Heart left ventricle (tissue), 16 donors: ENCODE results near the gene VASN. TPM values are rescaled to one million over a fixed set of nuclear protein-coding genes. Genes with fewer than 3 reads are reported as not detected.
A peak's percentile ranks its signal among the peaks of the same experiment; 100 is the strongest.

Source experiments
- ATAC-seq, 4 donors: fragments of 200-7000 bp; cut with Tn5 transposase; one replicate each; pipeline ENCODE4 v1.9.1; 2020 to 2022; ENCODE audit warnings: moderate library complexity in 4 of 4, mild to moderate bottlenecking in 3 of 4, moderate number of reproducible peaks in 1 of 4
- DNase-seq, 5 donors: peaks; one replicate each; pipeline ENCODE4 v3.0.0-alpha.2; 2020
- H3K27ac ChIP-seq, 12 donors: fragments of 200-600 bp; sonication (generic) in 4 of 12; one replicate each; pipeline versions ENCODE4 v1.5.0 to v1.8.0; 2016 to 2022; ENCODE audit warnings: mild to moderate bottlenecking in 2 of 12
- H3K27me3 ChIP-seq, 9 donors: fragments of 200-600 bp; sonication (generic) in 2 of 9; one replicate each; pipeline versions ENCODE4 v1.5.1 to v1.8.0; 2016 to 2022; ENCODE audit warnings: mild to moderate bottlenecking in 3 of 9
- H3K36me3 ChIP-seq, 9 donors: fragments of 200-600 bp; sonication (generic) in 2 of 9; one replicate each; pipeline versions ENCODE4 v1.5.0 to v1.8.0; 2018 to 2022; ENCODE audit warnings: mild to moderate bottlenecking in 2 of 9
- H3K4me1 ChIP-seq, 12 donors: fragments of 200-600 bp; sonication (generic) in 4 of 12; one replicate each; pipeline versions ENCODE4 v1.5.0 to v1.8.0; 2016 to 2022; ENCODE audit warnings: mild to moderate bottlenecking in 3 of 12
- H3K4me3 ChIP-seq, 12 donors: fragments of 200-600 bp; sonication (generic) in 4 of 12; one replicate each; pipeline versions ENCODE4 v1.5.0 to v1.8.0; 2017 to 2022; ENCODE audit warnings: mild to moderate bottlenecking in 9 of 12, moderate library complexity in 4 of 12
- H3K9me3 ChIP-seq, 12 donors: fragments of 200-600 bp; sonication (generic) in 4 of 12; one replicate each; pipeline versions ENCODE4 v1.5.0 to v1.8.0; 2016 to 2022; ENCODE audit warnings: mild to moderate bottlenecking in 1 of 12
- CTCF ChIP-seq, 12 donors: fragments of 200-600 bp; sonication (generic) in 4 of 12; IDR thresholded peaks; one replicate each; pipeline versions ENCODE4 v1.5.0 to v1.8.0; 2018 to 2022; ENCODE audit warnings: antibody characterized with exemption in 12 of 12, mild to moderate bottlenecking in 5 of 12
- POLR2A ChIP-seq, 2 donors: fragments of 450-650 bp; IDR thresholded peaks; one replicate each; pipeline ENCODE4 v1.6.1; 2017; ENCODE audit warnings: antibody characterized with exemption in 2 of 2, mild to moderate bottlenecking in 2 of 2, moderate library complexity in 2 of 2
- WGBS, 4 donors: extraction: QIAGEN DNeasy Blood & Tissue Kit in 2 of 4; methylation state at CpG; one replicate each; pipeline versions ENCODE4 v1.1.5 to v1.1.7; 2013 to 2018; 5-methylcytosine and 5-hydroxymethylcytosine counted together
- intact Hi-C, 10 donors: fragments of 100-400 bp; cut with DNase I; formaldehyde crosslinking; loops; one replicate each; pipeline versions ENCODE4 v1.11.1 to v1.14.2; 2022
- polyA plus RNA-seq, 2 donors: library from polyadenylated mRNA; stranded (reverse); fragments of 200-250 nt; gene quantifications; one replicate each; pipeline ENCODE4 v1.2.3, GENCODE V29; 2013
- total RNA-seq, 9 donors: library from RNA; depleted of rRNA in 2 of 9; stranded (reverse); fragments of >200 nt in 2 of 9; fragmentation: NEBNext Ultra II Directional in 3 of 9; extraction: Animal tissue kit (Norgen Biotek cat#: 25700) in 3 of 9; gene quantifications; one replicate each; pipeline versions ENCODE4 v1.1.0 to v1.2.4, GENCODE V29; 2016 to 2023
- donor health status: ischemic (EF 13 %, LVEDD 7.1; RV severe dilation, severe dysfunction).
- donor health status: healthy with polysubstance abuse.
- donor health status: DM: no; HTN: yes; CAD: no.
- donor health status: DM: no; HTN: no; CAD: no.
- donor health status: ischemic (EF 25% LVEDD 6.9; RV normal size, moderate dysfunction).
- donor health status: ischemic (EF 25% LVEDD 5.7; RV mildly dilated, moderate dysfunction).
- donor health status: healthy.
- donor health status: DM: yes; HTN: yes; CAD: no.
- donor health status: ischemic (EF 35%, LVEDD 5.7; RV mildly dilated, moderate dysfunction).
- donor health status: nonischemic (EF 11% LVEDD 7.7; RV severe dilation, severe dysfunction).
- donor health status: DM: yes; HTN: yes; CAD: no.
- donor health status: PGD.
- donor health status: ischemic (EF 29% LVEDD 5.4; RV normal size, mild dysfunction).
- donor health status: nonischemic (EF 23%, LVEDD 6.1; RV moderate dilation, normal function).

Gene VASN
- total and polyA plus RNA-seq, 11 donors, result 3.8 to 20.0 (median 6.2) TPM

GRCh38 chr16:4356820-4357219, 14.8 kb upstream of the VASN start:
- TF ChIP-seq POLR2A (IDR thresholded peaks at IDR 0.05) (no peak), CTCF (IDR thresholded peaks at IDR 0.05) (no peak)
- Histone ChIP-seq H3K9me3 (no peaks in the 10 kb centered on the region), H3K4me1 (peaks cover 0 to 3% (median 0%) of the 10 kb centered on the region in 12 donors), H3K4me3 (no peak overlapping the region), H3K27me3 (no peaks in the 10 kb centered on the region), H3K36me3 (peaks cover 0 to 61% (median 10%) of the 10 kb centered on the region in 9 donors), H3K27ac (no peak overlapping the region)
- intact Hi-C loops, result no loop called here
- 86 to 96% (median 88%) methylated on average over 7 of the region's 7 CpGs for WGBS, 4 donors
- no peak for ATAC-seq
- DNase-seq, result no peak

- Histone ChIP-seq H3K36me3 (peaks cover 0 to 76% (median 24%) of the 10 kb centered on the region in 9 donors), H3K27ac (no peak overlapping the region), H3K4me1 (peaks cover 0 to 3% (median 0%) of the 10 kb centered on the region in 12 donors), H3K9me3 (no peaks in the 10 kb centered on the region), H3K27me3 (no peaks in the 10 kb centered on the region), H3K4me3 (no peak overlapping the region)
- WGBS, 4 donors, result 93 to 96% (median 95%) methylated on average over 13 to 19 of the region's 19 CpGs
- DNase-seq, result peak in 1 of 5 donors; percentile 57
- intact Hi-C loops, result loop anchor here in 2 of 10 donors (2.0 kb wide), 1 partner anchor 45 kb away; no protein-coding TSS in a partner anchor
- no peak for TF ChIP-seq CTCF (IDR thresholded peaks at IDR 0.05)
- TF ChIP-seq POLR2A (IDR thresholded peaks at IDR 0.05), result no peak
- ATAC-seq, result no peak
Observed at GRCh38 chr16:4358236-4358635, 13.4 kb upstream of the VASN start.

GRCh38 chr16:4358831-4359561, 12.7 kb upstream of the VASN start:
- peak in 3 of 5 donors; percentile 57 to 83 (median 72) for DNase-seq
- Histone ChIP-seq H3K4me3 (no peak overlapping the region), H3K27ac (no peak overlapping the region), H3K9me3 (no peaks in the 10 kb centered on the region), H3K36me3 (peaks cover 0 to 82% (median 30%) of the 10 kb centered on the region in 9 donors), H3K27me3 (no peaks in the 10 kb centered on the region), H3K4me1 (peaks cover 0 to 3% (median 0%) of the 10 kb centered on the region in 12 donors)
- peak; percentile 44 to 78 (median 68) for ATAC-seq
- 43 to 49% (median 45%) methylated on average over 15 to 19 of the region's 19 CpGs for WGBS, 4 donors
- TF ChIP-seq CTCF (IDR thresholded peaks at IDR 0.05), result peak; percentile 90 to 96 (median 92)
- TF ChIP-seq POLR2A (IDR thresholded peaks at IDR 0.05), result no peak
- intact Hi-C loops, result loop anchor here in 9 of 10 donors (1.0 to 2.0 kb wide), 3 partner anchors 43 to 44 kb away; no protein-coding TSS in a partner anchor

GRCh38 chr16:4359914-4360313, 11.7 kb upstream of the VASN start:
- intact Hi-C loops, result loop anchor here (1.0 to 2.0 kb wide), 4 partner anchors 41 to 43 kb away; no protein-coding TSS in a partner anchor
- ATAC-seq, result no peak

More at GRCh38 chr16:4359914-4360313, 11.7 kb upstream of the VASN start:
- TF ChIP-seq POLR2A (IDR thresholded peaks at IDR 0.05) (no peak), CTCF (IDR thresholded peaks at IDR 0.05) (no peak)
- Histone ChIP-seq H3K36me3 (peaks cover 0 to 82% (median 40%) of the 10 kb centered on the region in 9 donors), H3K27ac (no peak overlapping the region), H3K4me1 (peaks cover 0 to 3% (median 0%) of the 10 kb centered on the region in 12 donors), H3K9me3 (no peaks in the 10 kb centered on the region), H3K4me3 (no peak overlapping the region), H3K27me3 (no peaks in the 10 kb centered on the region)
- WGBS, 4 donors, result 94 to 97% (median 97%) methylated on average over 2 to 3 of the region's 3 CpGs
- no peak for DNase-seq
